ENCODE data around the gene NRIP1.

NRIP1 gene

DNA sequence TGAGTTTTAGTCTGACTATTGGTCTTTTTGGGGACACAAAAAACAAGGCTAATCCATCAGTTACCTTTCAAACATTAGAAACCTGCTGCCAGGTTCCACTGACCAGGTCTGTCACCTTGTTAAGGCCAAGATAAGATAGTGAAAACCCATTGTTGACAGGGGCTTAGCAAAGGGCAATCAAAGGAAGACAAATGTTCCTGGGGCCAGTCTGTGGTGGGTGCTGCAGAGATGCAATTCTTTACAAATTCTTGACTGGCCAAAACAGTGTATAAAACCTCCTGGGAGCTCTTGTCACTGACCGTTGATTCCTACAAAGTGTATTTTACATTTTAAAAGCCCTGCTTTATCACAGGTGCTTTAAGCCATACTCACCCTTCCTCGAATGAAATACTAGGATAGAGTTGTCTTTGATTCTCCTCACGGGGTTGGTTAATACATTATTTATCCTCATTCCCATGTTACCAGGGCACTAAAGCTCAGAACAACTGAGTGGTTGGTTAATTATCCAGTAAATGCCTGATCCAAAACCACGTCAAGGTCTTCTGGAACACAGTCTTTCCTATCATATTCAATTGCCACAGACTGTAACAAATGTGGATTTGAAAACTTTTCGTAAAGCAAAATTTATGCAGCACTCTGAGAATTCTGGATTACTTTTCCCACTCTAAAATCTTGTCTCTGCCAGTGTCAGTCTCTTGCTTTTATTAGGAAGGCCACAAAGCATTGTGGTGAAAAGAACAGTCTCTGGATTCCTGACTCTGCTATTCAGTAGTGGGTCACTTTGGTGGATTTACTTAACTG lies 77.2 kb downstream of the NRIP1 start:
- Histone ChIP-seq H3K4me2 (ENCODE audit: low read depth, low read length, poor library complexity, severe bottlenecking) (no peak overlapping the region), H3K36me3 (ENCODE audit: low read length) (no peaks in the 10 kb centered on the region), H3K9me2 (replicated peaks; ENCODE audit: insufficient read depth, low read length) (no peaks in the 10 kb centered on the region), H2AFZ (ENCODE audit: low read depth, low read length, severe bottlenecking) (no peak overlapping the region), H3K79me2 (ENCODE audit: insufficient read depth, low read length) (no peaks in the 10 kb centered on the region), H3K4me3 (ENCODE audit: insufficient read depth, low read length, poor library complexity, severe bottlenecking) (no peak overlapping the region), H3K9me3 (ENCODE audit: insufficient read depth, low read length) (no peaks in the 10 kb centered on the region), H4K20me1 (ENCODE audit: low read depth, low read length) (no peaks in the 10 kb centered on the region), H3K27ac (ENCODE audit: low read depth, low read length) (no peak overlapping the region), H3F3A (ENCODE audit: insufficient read depth) (no peaks in the 10 kb centered on the region), H3K9ac (ENCODE audit: low read length) (no peak overlapping the region), H3K27me3 (ENCODE audit: low read length) (no peaks in the 10 kb centered on the region)
- TF ChIP-seq EZH2phosphoT487 (conservative IDR thresholded peaks at IDR 0.05; ENCODE audit: low read length), result no peak
- TF ChIP-seq, protein P1, sequence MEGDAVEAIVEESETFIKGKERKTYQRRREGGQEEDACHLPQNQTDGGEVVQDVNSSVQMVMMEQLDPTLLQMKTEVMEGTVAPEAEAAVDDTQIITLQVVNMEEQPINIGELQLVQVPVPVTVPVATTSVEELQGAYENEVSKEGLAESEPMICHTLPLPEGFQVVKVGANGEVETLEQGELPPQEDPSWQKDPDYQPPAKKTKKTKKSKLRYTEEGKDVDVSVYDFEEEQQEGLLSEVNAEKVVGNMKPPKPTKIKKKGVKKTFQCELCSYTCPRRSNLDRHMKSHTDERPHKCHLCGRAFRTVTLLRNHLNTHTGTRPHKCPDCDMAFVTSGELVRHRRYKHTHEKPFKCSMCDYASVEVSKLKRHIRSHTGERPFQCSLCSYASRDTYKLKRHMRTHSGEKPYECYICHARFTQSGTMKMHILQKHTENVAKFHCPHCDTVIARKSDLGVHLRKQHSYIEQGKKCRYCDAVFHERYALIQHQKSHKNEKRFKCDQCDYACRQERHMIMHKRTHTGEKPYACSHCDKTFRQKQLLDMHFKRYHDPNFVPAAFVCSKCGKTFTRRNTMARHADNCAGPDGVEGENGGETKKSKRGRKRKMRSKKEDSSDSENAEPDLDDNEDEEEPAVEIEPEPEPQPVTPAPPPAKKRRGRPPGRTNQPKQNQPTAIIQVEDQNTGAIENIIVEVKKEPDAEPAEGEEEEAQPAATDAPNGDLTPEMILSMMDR (IDR thresholded peaks at IDR 0.05; ENCODE audit: insufficient read depth, low read length, poor library complexity, severe bottlenecking), result no peak

DNA sequence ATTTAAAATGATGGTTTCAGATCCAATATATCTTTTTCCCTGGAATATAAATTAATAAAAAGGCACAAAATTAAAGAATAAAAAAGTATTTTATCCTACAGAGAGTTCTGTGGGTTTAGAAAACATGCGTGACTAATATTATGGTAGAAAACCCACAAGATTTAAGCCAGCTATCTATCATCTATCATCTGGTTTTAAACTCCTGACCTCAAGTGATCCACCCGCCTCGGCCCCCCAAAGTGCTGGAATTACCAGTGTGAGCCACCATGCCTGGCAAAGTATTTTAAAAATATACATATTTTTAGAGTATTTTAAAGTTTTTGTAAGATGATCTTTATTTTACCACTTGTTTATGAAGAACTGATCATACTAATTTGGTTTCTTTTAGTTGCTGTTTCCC lies 79.5 kb downstream of the NRIP1 start:
- Histone ChIP-seq H3K4me2 (ENCODE audit: low read depth, low read length, poor library complexity, severe bottlenecking) (no peak overlapping the region), H2AFZ (ENCODE audit: low read depth, low read length, severe bottlenecking) (no peak overlapping the region), H3K9me3 (ENCODE audit: insufficient read depth, low read length) (no peaks in the 10 kb centered on the region), H3K4me3 (ENCODE audit: insufficient read depth, low read length, poor library complexity, severe bottlenecking) (no peak overlapping the region), H3K79me2 (ENCODE audit: insufficient read depth, low read length) (no peaks in the 10 kb centered on the region), H3F3A (ENCODE audit: insufficient read depth) (no peaks in the 10 kb centered on the region), H3K9me2 (replicated peaks; ENCODE audit: insufficient read depth, low read length) (no peaks in the 10 kb centered on the region), H3K27me3 (ENCODE audit: low read length) (no peaks in the 10 kb centered on the region), H4K20me1 (ENCODE audit: low read depth, low read length) (no peaks in the 10 kb centered on the region), H3K27ac (ENCODE audit: low read depth, low read length) (no peak overlapping the region), H3K36me3 (ENCODE audit: low read length) (no peaks in the 10 kb centered on the region), H3K9ac (ENCODE audit: low read length) (no peak overlapping the region)
- no peak for TF ChIP-seq EZH2phosphoT487 (conservative IDR thresholded peaks at IDR 0.05; ENCODE audit: low read length)
- TF ChIP-seq, protein P1 (IDR thresholded peaks at IDR 0.05; ENCODE audit: insufficient read depth, low read length, poor library complexity, severe bottlenecking), result no peak

DNA sequence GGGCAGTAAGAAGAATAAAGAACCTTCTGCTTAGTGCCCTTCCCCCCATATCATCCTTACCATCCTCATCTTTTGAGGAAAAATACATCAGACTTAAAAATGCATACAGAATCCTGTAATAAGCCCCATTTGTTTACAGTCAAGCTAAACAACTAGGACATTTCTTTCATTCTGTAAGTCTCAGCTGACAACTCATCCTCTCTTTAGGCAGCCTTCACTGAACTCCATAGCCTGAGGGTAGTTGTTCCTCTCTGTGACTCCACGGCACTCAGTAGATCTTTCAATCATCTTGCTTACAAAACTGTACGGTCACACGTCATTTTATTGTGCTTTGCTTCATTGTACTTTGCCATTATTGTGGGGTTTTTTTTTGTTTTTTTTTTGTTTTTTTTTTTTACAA lies 82.5 kb downstream of the NRIP1 start:
- no peak overlapping the region for H3K4me2 ChIP-seq (ENCODE audit: low read depth, low read length, poor library complexity, severe bottlenecking)
- H3K9me2 ChIP-seq (replicated peaks; ENCODE audit: insufficient read depth, low read length), result no peaks in the 10 kb centered on the region
- H2AFZ ChIP-seq (ENCODE audit: low read depth, low read length, severe bottlenecking), result no peak overlapping the region
- no peaks in the 10 kb centered on the region for H3K27me3 ChIP-seq (ENCODE audit: low read length)
- H3K36me3 ChIP-seq (ENCODE audit: low read length), result no peaks in the 10 kb centered on the region
- no peaks in the 10 kb centered on the region for H3F3A ChIP-seq (ENCODE audit: insufficient read depth)
- no peaks in the 10 kb centered on the region for H4K20me1 ChIP-seq (ENCODE audit: low read depth, low read length)
- TF ChIP-seq, protein P1 (IDR thresholded peaks at IDR 0.05; ENCODE audit: insufficient read depth, low read length, poor library complexity, severe bottlenecking), result no peak
- no peak for TF ChIP-seq EZH2phosphoT487 (conservative IDR thresholded peaks at IDR 0.05; ENCODE audit: low read length)
- H3K4me3 ChIP-seq (ENCODE audit: insufficient read depth, low read length, poor library complexity, severe bottlenecking), result no peak overlapping the region
- no peak overlapping the region for H3K27ac ChIP-seq (ENCODE audit: low read depth, low read length)
- H3K9me3 ChIP-seq (ENCODE audit: insufficient read depth, low read length), result no peaks in the 10 kb centered on the region
- no peak overlapping the region for H3K9ac ChIP-seq (ENCODE audit: low read length)
- no peaks in the 10 kb centered on the region for H3K79me2 ChIP-seq (ENCODE audit: insufficient read depth, low read length)

Measured in SU-DHL-6 (cell line).